H9 (cell line): ENCODE data around the gene MAGEH1. TPM values are rescaled to one million over a fixed set of nuclear protein-coding genes. Genes with fewer than 3 reads are reported as not detected.

Experiments used
- DNase-seq: peaks from one replicate; pipeline ENCODE4 v3.0.0-alpha.2; 2017
- H2AFZ ChIP-seq: one replicate; pipeline ENCODE4 v1.6.1; 2013; ENCODE audit warnings: mild to moderate bottlenecking, low read length, control low read depth, moderate library complexity
- H2AK5ac ChIP-seq: 2 replicates; pipeline ENCODE4 v1.6.1; 2013; ENCODE audit warnings: low read length, control low read depth, mixed read lengths; ENCODE audit not compliant: insufficient read length
- H2BK120ac ChIP-seq: one replicate; pipeline ENCODE4 v1.6.1; 2013; ENCODE audit warnings: low read depth, mild to moderate bottlenecking, low read length, control low read depth, inconsistent platforms; ENCODE audit not compliant: poor library complexity, severe bottlenecking
- H2BK12ac ChIP-seq: 2 replicates; pipeline ENCODE4 v1.6.1; 2013; ENCODE audit warnings: low read length, control low read depth, mixed read lengths, low read depth; ENCODE audit not compliant: insufficient read length
- H2BK15ac ChIP-seq: 2 replicates; pipeline ENCODE4 v1.6.1; 2013; ENCODE audit warnings: low read depth, low read length, control low read depth
- H2BK20ac ChIP-seq: one replicate; pipeline ENCODE4 v1.6.1; 2013; ENCODE audit warnings: low read depth, mild to moderate bottlenecking, low read length, control low read depth, inconsistent platforms; ENCODE audit not compliant: poor library complexity, severe bottlenecking
- H2BK5ac ChIP-seq: 2 replicates; pipeline ENCODE4 v1.6.1; 2013; ENCODE audit warnings: low read length, control low read depth, mixed read lengths; ENCODE audit not compliant: insufficient read length
- H3K14ac ChIP-seq: 2 replicates; pipeline ENCODE4 v1.6.1; 2013; ENCODE audit warnings: low read length, control low read depth; ENCODE audit not compliant: insufficient read depth
- H3K18ac ChIP-seq: 2 replicates; pipeline ENCODE4 v1.6.1; 2013; ENCODE audit warnings: low read depth, mild to moderate bottlenecking, mixed read lengths, low read length, control low read depth; ENCODE audit not compliant: insufficient read length
- H3K23ac ChIP-seq: 2 replicates; pipeline ENCODE4 v1.6.1; 2013; ENCODE audit warnings: low read length, control low read depth, mixed read lengths, low read depth; ENCODE audit not compliant: insufficient read length
- H3K23me2 ChIP-seq: 2 replicates; pipeline ENCODE4 v1.6.1; 2013; ENCODE audit warnings: low read depth, mild to moderate bottlenecking, mixed read lengths, low read length, control low read depth; ENCODE audit not compliant: insufficient read length, poor library complexity, severe bottlenecking
- H3K27ac ChIP-seq: 2 replicates; pipeline ENCODE4 v1.5.1; 2013; ENCODE audit warnings: low read length, control low read depth, mixed read lengths, low read depth; ENCODE audit not compliant: insufficient read length
- H3K27me3 ChIP-seq: 2 replicates; pipeline ENCODE4 v1.6.1; 2013; ENCODE audit warnings: low read length, control low read depth, inconsistent platforms; ENCODE audit not compliant: insufficient read depth
- H3K4ac ChIP-seq: 2 replicates; pipeline ENCODE4 v1.6.1; 2013; ENCODE audit warnings: low read depth, mild to moderate bottlenecking, control low read depth, inconsistent platforms, low read length, moderate library complexity
- H3K4me1 ChIP-seq: 2 replicates; pipeline ENCODE4 v1.6.1; 2013; ENCODE audit warnings: low read length, control low read depth, inconsistent platforms; ENCODE audit not compliant: insufficient read depth
- H3K4me2 ChIP-seq: 2 replicates; pipeline ENCODE4 v1.6.1; 2013; ENCODE audit warnings: low read length, control low read depth, mixed read lengths; ENCODE audit not compliant: insufficient read length, insufficient read depth
- H3K56ac ChIP-seq: 2 replicates; pipeline ENCODE4 v1.6.1; 2013; ENCODE audit warnings: low read depth, mild to moderate bottlenecking, mixed read lengths, low read length, control low read depth; ENCODE audit not compliant: insufficient read length
- H3K79me1 ChIP-seq: 2 replicates; pipeline ENCODE4 v1.6.1; 2013; ENCODE audit warnings: low read depth, mild to moderate bottlenecking, moderate library complexity, low read length, control low read depth, inconsistent platforms; ENCODE audit not compliant: insufficient read depth, poor library complexity, severe bottlenecking
- H3K79me2 ChIP-seq: 2 replicates; pipeline ENCODE4 v1.6.1; 2013; ENCODE audit warnings: low read length, control low read depth, inconsistent platforms; ENCODE audit not compliant: insufficient read depth
- H3K9ac ChIP-seq: 2 replicates; pipeline ENCODE4 v1.6.1; 2013; ENCODE audit warnings: low read length, control low read depth, mixed read lengths; ENCODE audit not compliant: insufficient read length; ENCODE audit errors: extremely low read depth
- H3K9me3 ChIP-seq: one replicate; pipeline ENCODE4 v1.6.1; 2013; ENCODE audit warnings: low read depth, low read length, inconsistent platforms; ENCODE audit not compliant: control insufficient read depth
- H3T11ph ChIP-seq: one replicate; pipeline ENCODE4 v1.6.1; 2013; ENCODE audit warnings: mild to moderate bottlenecking, low read length, control low read depth, inconsistent platforms
- H4K20me1 ChIP-seq: one replicate; pipeline ENCODE4 v1.6.1; 2013; ENCODE audit not compliant: control insufficient read depth, insufficient read length, insufficient read depth
- H4K5ac ChIP-seq: 2 replicates; pipeline ENCODE4 v1.6.1; 2013; ENCODE audit warnings: low read depth, mild to moderate bottlenecking, mixed read lengths, low read length, control low read depth; ENCODE audit not compliant: insufficient read length
- H4K8ac ChIP-seq: replicated peaks from 2 replicates; pipeline ENCODE4 v1.6.1; 2013; ENCODE audit warnings: low read length, control low read depth, mixed read lengths, low read depth; ENCODE audit not compliant: insufficient read length
- H4K91ac ChIP-seq: 2 replicates; pipeline ENCODE4 v1.6.1; 2013; ENCODE audit warnings: low read depth, mild to moderate bottlenecking, moderate library complexity, mixed read lengths, low read length, control low read depth; ENCODE audit not compliant: insufficient read length
- H3K27ac Mint-ChIP-seq, 3 experiments: 2 replicates in 2 of 3; 3 replicates in 1 of 3; pipeline ENCODE4 v1.8.0; 2020 to 2021; ENCODE audit warnings: mixed read lengths in 3 of 3, mild to moderate bottlenecking in 1 of 3, moderate library complexity in 1 of 3
- H3K27me3 Mint-ChIP-seq: 2 replicates; pipeline ENCODE4 v1.8.0; 2021; ENCODE audit warnings: low read depth, mild to moderate bottlenecking, moderate library complexity, mixed read lengths
- H3K36me3 Mint-ChIP-seq, 3 experiments: 2 replicates in 2 of 3; 3 replicates in 1 of 3; pipeline ENCODE4 v1.8.0; 2020 to 2021; ENCODE audit warnings: low read depth in 3 of 3, mixed read lengths in 3 of 3; ENCODE audit not compliant: insufficient read depth in 1 of 3
- H3K4me1 Mint-ChIP-seq, 2 experiments: 2 replicates each; pipeline ENCODE4 v1.8.0; 2020; ENCODE audit warnings: mixed read lengths in 2 of 2
- H3K4me3 Mint-ChIP-seq, 2 experiments: 2 replicates in 1 of 2; 3 replicates in 1 of 2; pipeline ENCODE4 v1.8.0; 2020 to 2021; ENCODE audit warnings: mild to moderate bottlenecking in 2 of 2, mixed read lengths in 2 of 2, moderate library complexity in 1 of 2
- H3K9me3 Mint-ChIP-seq, 2 experiments: 2 replicates in 1 of 2; 3 replicates in 1 of 2; pipeline ENCODE4 v1.8.0; 2020; ENCODE audit warnings: mild to moderate bottlenecking in 2 of 2, mixed read lengths in 2 of 2, moderate library complexity in 1 of 2
- WGBS: extraction: QIAGEN DNeasy Blood & Tissue Kit; methylation state at CpG from one replicate; pipeline ENCODE4 v1.1.7; 2013; ENCODE audit warnings: missing lambda C conversion rate, low lambda C conversion rate, mixed read lengths; ENCODE audit not compliant: insufficient read length; ENCODE audit errors: extremely low coverage; 5-methylcytosine and 5-hydroxymethylcytosine counted together
- total RNA-seq: library from RNA; stranded (reverse); gene quantifications from 2 replicates; pipeline ENCODE4 v1.2.1, GENCODE V29; 2021
- TF ChIP-seq, protein P1 (sequence below): fragments of 200-600 bp; sonication (generic); conservative IDR thresholded peaks from 3 replicates; pipeline ENCODE4 v1.8.0; 2021; ENCODE audit warnings: antibody characterized with exemption, mild to moderate bottlenecking

MAGEH1 gene
- total RNA-seq, 1 experiment from 2014 or later, result 7.3 TPM

DNA sequence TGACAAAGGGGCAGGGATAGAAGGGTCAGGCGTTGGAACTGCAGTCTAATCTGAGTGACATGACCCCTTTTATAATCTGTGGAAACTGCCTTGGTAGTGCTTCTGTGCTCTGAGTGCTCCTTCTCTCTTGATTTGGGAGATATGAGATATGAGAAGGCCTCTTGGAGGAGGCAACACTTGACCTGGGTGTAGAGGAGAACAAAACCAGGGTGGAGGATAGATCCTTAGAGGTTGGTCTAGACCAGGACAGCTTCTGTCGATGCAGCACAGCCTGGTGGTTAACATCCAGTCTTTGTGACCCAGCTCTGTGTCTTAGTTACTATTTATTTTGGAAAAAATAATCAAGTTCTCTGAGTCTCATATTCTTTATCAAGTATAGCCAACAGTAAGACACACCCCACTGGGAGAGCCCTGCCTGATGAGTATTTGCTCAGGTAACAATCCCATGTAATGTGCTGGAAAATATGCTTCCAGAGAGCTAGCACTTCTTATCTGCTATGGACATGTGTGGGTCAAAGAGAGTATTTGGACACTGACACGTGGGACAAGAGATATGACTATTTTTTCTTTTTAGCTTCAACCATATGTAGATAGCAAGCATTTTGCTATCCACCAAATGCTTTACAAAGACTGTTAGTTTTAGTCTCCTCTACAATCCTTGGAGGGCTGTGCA lies 28.6 kb downstream of the MAGEH1 start:
- Mint-ChIP-seq H3K4me1 (no peaks in the 10 kb centered on the region), H3K36me3 (no peaks in the 10 kb centered on the region; a peak in 1 of 7 replicates), H3K27ac (no peak overlapping the region), H3K27me3 (peaks cover 1% of the 10 kb centered on the region; the same call in 1 of the 2 replicates), H3K4me3 (no peak overlapping the region), H3K9me3 (peaks cover 46 to 47% of the 10 kb centered on the region in 2 experiments)
- no peaks in the 10 kb centered on the region for H3K23me2 ChIP-seq
- no peaks in the 10 kb centered on the region for H3K4me1 ChIP-seq
- H3K79me2 ChIP-seq, result no peaks in the 10 kb centered on the region
- H4K5ac ChIP-seq, result no peak overlapping the region
- H4K20me1 ChIP-seq, result no peaks in the 10 kb centered on the region
- TF ChIP-seq, protein P1, sequence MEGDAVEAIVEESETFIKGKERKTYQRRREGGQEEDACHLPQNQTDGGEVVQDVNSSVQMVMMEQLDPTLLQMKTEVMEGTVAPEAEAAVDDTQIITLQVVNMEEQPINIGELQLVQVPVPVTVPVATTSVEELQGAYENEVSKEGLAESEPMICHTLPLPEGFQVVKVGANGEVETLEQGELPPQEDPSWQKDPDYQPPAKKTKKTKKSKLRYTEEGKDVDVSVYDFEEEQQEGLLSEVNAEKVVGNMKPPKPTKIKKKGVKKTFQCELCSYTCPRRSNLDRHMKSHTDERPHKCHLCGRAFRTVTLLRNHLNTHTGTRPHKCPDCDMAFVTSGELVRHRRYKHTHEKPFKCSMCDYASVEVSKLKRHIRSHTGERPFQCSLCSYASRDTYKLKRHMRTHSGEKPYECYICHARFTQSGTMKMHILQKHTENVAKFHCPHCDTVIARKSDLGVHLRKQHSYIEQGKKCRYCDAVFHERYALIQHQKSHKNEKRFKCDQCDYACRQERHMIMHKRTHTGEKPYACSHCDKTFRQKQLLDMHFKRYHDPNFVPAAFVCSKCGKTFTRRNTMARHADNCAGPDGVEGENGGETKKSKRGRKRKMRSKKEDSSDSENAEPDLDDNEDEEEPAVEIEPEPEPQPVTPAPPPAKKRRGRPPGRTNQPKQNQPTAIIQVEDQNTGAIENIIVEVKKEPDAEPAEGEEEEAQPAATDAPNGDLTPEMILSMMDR, result no peak
- no peak overlapping the region for H3K23ac ChIP-seq
- H3K18ac ChIP-seq, result no peak overlapping the region
- H2AK5ac ChIP-seq, result no peak overlapping the region
- H3K9ac ChIP-seq, result no peak overlapping the region
- H3K9me3 ChIP-seq, result peaks cover 42% of the 10 kb centered on the region
- H3K14ac ChIP-seq, result no peak overlapping the region
- H3K79me1 ChIP-seq, result no peaks in the 10 kb centered on the region
- no peak overlapping the region for H4K8ac ChIP-seq
- no peak overlapping the region for H2BK15ac ChIP-seq
- WGBS, result no CpG with 5 or more reads among the region's 3 CpGs
- no peak overlapping the region for H3T11ph ChIP-seq
- H2AFZ ChIP-seq, result no peak overlapping the region
- no peak overlapping the region for H2BK20ac ChIP-seq
- no peak overlapping the region for H2BK120ac ChIP-seq
- no peak for DNase-seq
- no peak overlapping the region for H2BK5ac ChIP-seq
- H3K56ac ChIP-seq, result no peak overlapping the region
- no peak overlapping the region for H4K91ac ChIP-seq
- H2BK12ac ChIP-seq, result no peak overlapping the region
- no peaks in the 10 kb centered on the region for H3K27me3 ChIP-seq
- no peak overlapping the region for H3K4ac ChIP-seq
- H3K27ac ChIP-seq, result no peak overlapping the region
- no peak overlapping the region for H3K4me2 ChIP-seq
